NCI-H748 (cell line): ENCODE data around the gene POSTN.

Source experiments
- DNase-seq: peaks from one replicate; lab custom pipeline; 2025; ENCODE audit not compliant: unreplicated experiment; lab: John Stamatoyannopoulos, UW

The POSTN gene

DNA sequence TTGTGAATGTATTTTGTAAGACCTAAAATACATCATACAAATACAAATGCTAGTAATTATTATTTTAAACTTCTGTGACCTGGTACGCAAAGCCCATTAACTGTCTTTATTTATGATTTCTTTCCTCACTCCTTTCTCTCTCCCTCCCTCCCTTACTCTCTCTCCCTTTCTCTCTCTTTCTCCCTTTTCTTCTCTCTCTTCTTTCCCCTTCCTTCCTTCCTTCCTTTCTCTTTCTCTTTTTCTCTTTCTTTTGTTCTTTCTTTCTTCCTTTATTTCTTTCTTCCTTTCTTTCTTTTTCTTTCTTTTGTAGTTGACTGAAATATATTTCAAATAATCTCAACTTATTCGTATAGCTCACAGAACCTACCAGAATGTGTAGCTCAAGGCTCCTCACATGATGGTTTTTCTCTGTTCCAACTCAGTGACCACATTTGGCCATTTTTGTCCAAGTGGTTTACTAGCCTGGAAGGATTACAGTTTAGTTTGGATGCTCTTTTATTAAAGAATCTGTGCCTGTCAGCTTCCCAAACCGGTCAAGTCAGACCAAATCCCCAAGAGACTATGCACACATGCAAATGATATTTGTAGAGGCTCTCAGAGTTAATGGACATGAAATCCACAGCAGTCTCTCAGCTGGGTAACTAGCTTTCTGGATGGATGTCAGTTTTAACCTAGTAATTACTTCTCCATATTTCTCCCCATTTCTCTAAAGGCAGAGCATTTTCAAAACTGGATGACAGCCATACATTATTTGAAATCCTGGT, 71.7 kb downstream of the POSTN start:
- DNase-seq, result peak; percentile 58

DNA sequence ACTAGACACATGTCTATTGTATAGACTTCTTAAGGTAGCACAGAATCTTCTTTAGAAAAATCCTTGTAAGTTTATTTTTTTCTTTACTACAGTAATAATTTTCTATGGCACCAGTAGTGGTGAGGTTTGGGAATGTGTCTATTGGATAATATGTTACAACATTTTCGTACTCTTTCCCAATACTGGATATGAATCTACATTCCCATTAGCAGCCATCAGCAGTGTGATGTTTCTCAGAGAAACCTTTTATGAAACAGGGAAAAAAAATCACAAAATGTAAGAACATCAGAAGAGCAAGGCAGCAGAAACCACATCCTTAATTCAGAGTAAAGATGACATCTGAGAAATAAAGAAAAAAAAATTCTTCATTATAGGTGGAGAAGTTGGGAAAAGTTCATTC, 83.3 kb downstream of the POSTN start:
- no peak for DNase-seq
